GM10266 (cell line): ENCODE results near the gene MRGPRF.

Experiments used
- DNase-seq: peaks from one replicate; pipeline ENCODE4 v3.0.0; 2012; ENCODE audit errors: extremely low spot score
- CTCF ChIP-seq: IDR thresholded peaks from 2 replicates; pipeline ENCODE4 v1.5.1; 2012; ENCODE audit warnings: mild to moderate bottlenecking, low read depth; ENCODE audit not compliant: control insufficient read depth, insufficient read depth; ENCODE audit errors: missing control alignments

MRGPRF gene

GRCh38 chr11:69053546-69054396 lies 40.7 kb upstream of the MRGPRF start:
- DNase-seq: no peak
- no peak for TF ChIP-seq CTCF

DNA sequence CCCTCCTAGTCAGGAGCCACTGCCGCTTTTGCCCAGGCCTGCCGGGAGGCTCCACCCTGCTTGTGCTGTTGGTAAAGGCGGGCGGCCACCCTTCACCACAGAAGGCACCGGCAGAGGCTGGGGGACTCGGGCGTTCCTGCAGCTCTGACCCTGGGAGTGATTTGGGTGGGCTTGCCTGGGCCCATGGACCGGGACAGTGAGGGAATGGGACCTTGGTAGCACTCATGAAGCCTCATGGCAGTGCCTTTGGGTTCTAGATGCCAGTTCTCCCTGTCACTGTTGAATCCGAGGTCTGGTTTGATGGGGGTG lies 40.1 kb upstream of the MRGPRF start:
- DNase-seq: no peak
- TF ChIP-seq CTCF: no peak

DNA sequence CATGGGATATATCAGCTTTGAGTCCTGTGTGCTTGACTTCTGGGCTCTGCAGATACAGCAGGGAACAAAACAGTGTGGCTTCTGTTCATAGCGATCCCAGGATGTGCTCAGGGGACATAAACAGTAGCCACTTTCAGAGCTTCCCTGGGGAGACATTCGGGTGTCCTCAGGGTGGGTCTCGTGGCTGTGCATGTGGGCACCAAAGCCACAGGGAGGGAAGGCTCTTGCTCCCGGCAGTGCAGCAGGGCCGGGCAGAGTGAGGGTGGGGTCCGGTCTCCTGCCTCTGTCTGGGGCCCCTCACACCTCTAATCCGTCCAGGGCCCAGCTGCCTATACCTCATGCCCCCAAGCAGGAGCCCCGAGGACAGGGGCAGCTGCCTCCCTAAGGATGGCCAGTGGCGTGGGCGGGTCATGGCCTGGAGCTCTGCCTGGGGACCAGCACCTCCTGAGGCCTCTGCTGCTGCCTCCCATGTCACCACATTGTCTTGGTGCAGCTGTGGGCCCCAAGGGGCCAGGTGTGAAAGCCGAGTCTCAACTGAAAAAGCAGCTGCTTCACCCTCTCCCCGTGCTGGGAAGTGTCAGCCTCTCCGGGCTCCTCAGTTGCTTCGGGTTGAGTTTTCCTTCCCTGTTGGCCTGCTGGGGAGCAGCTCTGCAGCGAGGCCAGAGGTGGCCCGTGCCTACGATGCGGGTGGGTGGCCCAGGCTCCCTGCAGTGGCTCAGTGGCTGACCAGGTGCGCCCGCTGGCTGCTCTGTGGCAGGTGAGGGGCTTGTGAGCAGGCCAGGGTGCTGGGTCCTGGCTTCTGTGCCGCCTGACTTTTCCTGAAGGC lies 39.5 kb upstream of the MRGPRF start:
- DNase-seq: no peak
- TF ChIP-seq CTCF: no peak

- no peak for TF ChIP-seq CTCF
- no peak for DNase-seq
These were observed 38.6 kb upstream of the MRGPRF start for GRCh38 chr11:69051381-69052342.

- DNase-seq: no peak
- no peak for TF ChIP-seq CTCF
These were observed 37.7 kb upstream of the MRGPRF start for GRCh38 chr11:69050592-69051380.

- TF ChIP-seq CTCF: no peak
- DNase-seq: no peak
These were observed 36.4 kb upstream of the MRGPRF start for GRCh38 chr11:69049490-69049867.
